HepG2 (cell line): ENCODE data around the gene KLHL13. TPM values are rescaled to one million over a fixed set of nuclear protein-coding genes. Genes with fewer than 3 reads are reported as not detected.

ENCODE experiments used
- ARID3A ChIP-seq: IDR thresholded peaks from 2 replicates; pipeline ENCODE4 v1.6.1; 2012; ENCODE audit warnings: low read depth, low read length, improper control_type of control experiment
- ASH2L ChIP-seq: fragments of 300-600, 200-600 bp; sonication (generic); IDR thresholded peaks from 2 replicates; pipeline ENCODE4 v1.7.0; 2017; ENCODE audit warnings: low read depth, mild to moderate bottlenecking, moderate library complexity, mixed read lengths, low read length; ENCODE audit not compliant: insufficient read length
- BRD4 ChIP-seq: sonication (generic); formaldehyde crosslinking; IDR thresholded peaks from 2 replicates; pipeline ENCODE4 v1.4.0; 2020; ENCODE audit warnings: missing genetic modification reagents
- CAMTA2 ChIP-seq: sonication (generic); formaldehyde crosslinking; IDR thresholded peaks from 2 replicates; pipeline ENCODE4 v1.4.0; 2020; ENCODE audit warnings: mild to moderate bottlenecking, missing genetic modification reagents, borderline replicate concordance
- FOXC1 ChIP-seq: sonication (generic); formaldehyde crosslinking; IDR thresholded peaks from 2 replicates; pipeline ENCODE4 v1.8.0; 2022; ENCODE audit warnings: mild to moderate bottlenecking, missing genetic modification reagents, borderline replicate concordance
- GMEB1 ChIP-seq: sonication (generic); formaldehyde crosslinking; IDR thresholded peaks from 2 replicates; pipeline ENCODE4 v1.5.1; 2020; ENCODE audit warnings: missing genetic modification reagents, mild to moderate bottlenecking, borderline replicate concordance
- HOXA5 ChIP-seq: sonication (generic); formaldehyde crosslinking; IDR thresholded peaks from 2 replicates; pipeline ENCODE4 v1.4.0; 2020; ENCODE audit warnings: missing genetic modification reagents
- KDM6A ChIP-seq: IDR thresholded peaks from 2 replicates; pipeline ENCODE4 v1.6.1; 2016; ENCODE audit warnings: low read depth
- NFE2L1 ChIP-seq: sonication (generic); formaldehyde crosslinking; IDR thresholded peaks from 2 replicates; pipeline ENCODE4 v1.4.0; 2020; ENCODE audit warnings: missing genetic modification reagents, mild to moderate bottlenecking, borderline replicate concordance
- PATZ1 ChIP-seq: sonication (generic); formaldehyde crosslinking; IDR thresholded peaks from 2 replicates; pipeline ENCODE4 v1.4.0; 2020; ENCODE audit warnings: missing genetic modification reagents
- ZNF136 ChIP-seq: sonication (generic); formaldehyde crosslinking; IDR thresholded peaks from 2 replicates; pipeline ENCODE4 v1.8.1; 2022; ENCODE audit warnings: low read depth, mild to moderate bottlenecking, moderate library complexity, missing genetic modification reagents
- ZSCAN29 ChIP-seq: sonication (generic); formaldehyde crosslinking; conservative IDR thresholded peaks from 2 replicates; pipeline ENCODE4 v1.4.0; 2020; ENCODE audit warnings: mild to moderate bottlenecking, missing genetic modification reagents
- polyA plus RNA-seq, 8 experiments: library from polyadenylated mRNA; depleted of rRNA in 3 of 8; stranded (reverse) in 7 of 8; unstranded in 1 of 8; fragments of >200 nt; fragmentation: Illumina TruSeq in 4 of 8; extraction: Trizol in 4 of 8; gene quantifications; 2 replicates each; pipeline versions ENCODE4 v1.2.1 to v1.2.3, GENCODE V29; 2011 to 2016; ENCODE audit warnings: low read depth in 4 of 8, missing spikeins in 1 of 8, mixed read lengths in 1 of 8; ENCODE audit not compliant: insufficient read depth in 1 of 8
- total RNA-seq, 5 experiments: library from RNA; depleted of rRNA; stranded (reverse); fragments of >200 nt; fragmentation: Illumina TruSeq; extraction: Trizol; gene quantifications; 2 replicates each; pipeline ENCODE4 v1.2.3, GENCODE V29; 2016; ENCODE audit warnings: low read depth in 1 of 5

Gene KLHL13
- total and polyA plus RNA-seq, 2 of the 13 experiments (the other 11 are each of a cell fraction or from before 2014, with no cell fraction given): 0.28 to 1.6 TPM

- TF ChIP-seq HOXA5 (CRISPR knock-in tag) (no peak), ZNF136 (CRISPR knock-in tag) (no peak), ARID3A (no peak), CAMTA2 (CRISPR knock-in tag) (no peak), GMEB1 (CRISPR knock-in tag) (no peak), FOXC1 (CRISPR knock-in tag) (no peak), BRD4 (CRISPR knock-in tag) (no peak), KDM6A (no peak), ZSCAN29 (CRISPR knock-in tag) (no peak), ASH2L (no peak), NFE2L1 (CRISPR knock-in tag) (no peak), PATZ1 (CRISPR knock-in tag) (no peak)
Measured at GRCh38 chrX:117898226-117898625, 218.4 kb downstream of the KLHL13 start (continued).
